A673 (cell line): ENCODE measurements around the gene ACSL1. TPM values are rescaled to one million over a fixed set of nuclear protein-coding genes. Genes with fewer than 3 reads are reported as not detected.

Experiments used
- Bru-seq: library from RNA; stranded (reverse); fragments of 400-500 nt; gene quantifications from one replicate; lab custom pipeline; 2021; lab: Mats Ljungman, UMichigan
- BruChase-seq, 2 experiments: library from RNA; stranded (reverse); fragments of 400-500 nt; gene quantifications; one replicate each; lab custom pipeline; 2021; lab: Mats Ljungman, UMichigan
- BruUV-seq: library from RNA; stranded (reverse); fragments of 400-500 nt; replicated peaks from 2 replicates; lab custom pipeline; 2021; lab: Mats Ljungman, UMichigan
- CTCF ChIA-PET: fragments of 300-600 bp; sonication (Branson Sonifier 250); formaldehyde crosslinking; loops from one replicate; lab custom pipeline; 2022; ENCODE audit warnings: antibody characterized with exemption; lab: Charles Lee
- POLR2A ChIA-PET: fragments of 300-600 bp; sonication (Branson Sonifier 250); formaldehyde crosslinking; loops from one replicate; lab custom pipeline; 2022; ENCODE audit warnings: antibody characterized with exemption; ENCODE audit not compliant: low non-redundant PET; lab: Charles Lee
- DNase-seq: peaks from one replicate; pipeline ENCODE4 v3.0.0-alpha.2; 2015; ENCODE audit warnings: low spot score
- H3K27ac ChIP-seq: fragments of 200-600 bp; sonication (generic); 2 replicates; pipeline ENCODE4 v1.5.1; 2016; ENCODE audit warnings: mixed run types, low read depth, mild to moderate bottlenecking, mixed read lengths, antibody characterized with exemption, low read length; ENCODE audit not compliant: poor library complexity, severe bottlenecking
- H3K27me3 ChIP-seq: fragments of 200-600 bp; sonication (generic); replicated peaks from 2 replicates; pipeline ENCODE4 v1.6.1; 2017; ENCODE audit warnings: mixed run types, low read depth, mild to moderate bottlenecking, mixed read lengths, antibody characterized with exemption, low read length; ENCODE audit not compliant: insufficient read depth, poor library complexity
- H3K36me3 ChIP-seq: fragments of 200-600 bp; sonication (generic); 2 replicates; pipeline ENCODE4 v1.6.1; 2016; ENCODE audit warnings: mixed run types, mild to moderate bottlenecking, mixed read lengths, antibody characterized with exemption, low read length; ENCODE audit not compliant: insufficient read depth, poor library complexity, severe bottlenecking
- H3K4me1 ChIP-seq: fragments of 200-600 bp; sonication (generic); 2 replicates; pipeline ENCODE4 v1.6.1; 2017; ENCODE audit warnings: mixed run types, mild to moderate bottlenecking, mixed read lengths, antibody characterized with exemption, low read length; ENCODE audit not compliant: insufficient read depth, poor library complexity, severe bottlenecking
- H3K4me3 ChIP-seq: fragments of 200-600 bp; sonication (generic); 2 replicates; pipeline ENCODE4 v1.5.1; 2016; ENCODE audit warnings: low read depth, mixed run types, mild to moderate bottlenecking, mixed read lengths, low read length; ENCODE audit not compliant: poor library complexity, severe bottlenecking
- H3K9me3 ChIP-seq: fragments of 200-600 bp; sonication (generic); 2 replicates; pipeline ENCODE4 v1.6.1; 2016; ENCODE audit warnings: mixed run types, low read depth, mild to moderate bottlenecking, mixed read lengths, antibody characterized with exemption, low read length; ENCODE audit not compliant: poor library complexity, severe bottlenecking
- CTCF ChIP-seq: fragments of 300-800, 200-600 bp; sonication (generic); conservative IDR thresholded peaks from 2 replicates; pipeline ENCODE4 v1.5.1; 2017; ENCODE audit warnings: low read depth, mild to moderate bottlenecking, antibody characterized with exemption, low read length, moderate library complexity, mixed read lengths
- EZH2 ChIP-seq: fragments of 200-600 bp; sonication (generic); IDR thresholded peaks from 2 replicates; pipeline ENCODE4 v1.6.1; 2017; ENCODE audit warnings: borderline replicate concordance, low read depth, mild to moderate bottlenecking, mixed read lengths, antibody characterized with exemption, low read length; ENCODE audit not compliant: poor library complexity, severe bottlenecking
- intact Hi-C: fragments of 100-400 bp; cut with micrococcal nuclease; formaldehyde crosslinking; loops from one replicate; pipeline ENCODE4 v1.10.0; 2022; ENCODE audit not compliant: unreplicated experiment
- long read RNA-seq: library from polyadenylated mRNA; stranded (forward); transcript quantifications from one replicate; pipeline ENCODE4 v2.0.0, GENCODE V29; 2022
- total RNA-seq: library from RNA; stranded (reverse); gene quantifications from 2 replicates; pipeline ENCODE4 v1.2.3, GENCODE V29; 2021

ACSL1 gene, protein sequence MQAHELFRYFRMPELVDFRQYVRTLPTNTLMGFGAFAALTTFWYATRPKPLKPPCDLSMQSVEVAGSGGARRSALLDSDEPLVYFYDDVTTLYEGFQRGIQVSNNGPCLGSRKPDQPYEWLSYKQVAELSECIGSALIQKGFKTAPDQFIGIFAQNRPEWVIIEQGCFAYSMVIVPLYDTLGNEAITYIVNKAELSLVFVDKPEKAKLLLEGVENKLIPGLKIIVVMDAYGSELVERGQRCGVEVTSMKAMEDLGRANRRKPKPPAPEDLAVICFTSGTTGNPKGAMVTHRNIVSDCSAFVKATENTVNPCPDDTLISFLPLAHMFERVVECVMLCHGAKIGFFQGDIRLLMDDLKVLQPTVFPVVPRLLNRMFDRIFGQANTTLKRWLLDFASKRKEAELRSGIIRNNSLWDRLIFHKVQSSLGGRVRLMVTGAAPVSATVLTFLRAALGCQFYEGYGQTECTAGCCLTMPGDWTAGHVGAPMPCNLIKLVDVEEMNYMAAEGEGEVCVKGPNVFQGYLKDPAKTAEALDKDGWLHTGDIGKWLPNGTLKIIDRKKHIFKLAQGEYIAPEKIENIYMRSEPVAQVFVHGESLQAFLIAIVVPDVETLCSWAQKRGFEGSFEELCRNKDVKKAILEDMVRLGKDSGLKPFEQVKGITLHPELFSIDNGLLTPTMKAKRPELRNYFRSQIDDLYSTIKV
- total RNA-seq (4.8 and 5.2 TPM in 2 replicates), Bru-seq, nascent RNA (percentile 35 among the genes with signal in this experiment), BruChase-seq, experiment 1, labeled RNA remaining after a 2-hour chase (percentile 36 among the genes with signal in this experiment), BruChase-seq, experiment 2, labeled RNA remaining after a 6-hour chase (percentile 42 among the genes with signal in this experiment)
- long read RNA-seq, transcript ACSL1-201 (21 exons, 3,832 nt) = major isoform, 14 of 22 reads
- long read RNA-seq, partial matches to known transcripts = 1 of 22 reads
- long read RNA-seq, other reads (novel, unspliced or antisense) = 3 of 22 reads

DNA sequence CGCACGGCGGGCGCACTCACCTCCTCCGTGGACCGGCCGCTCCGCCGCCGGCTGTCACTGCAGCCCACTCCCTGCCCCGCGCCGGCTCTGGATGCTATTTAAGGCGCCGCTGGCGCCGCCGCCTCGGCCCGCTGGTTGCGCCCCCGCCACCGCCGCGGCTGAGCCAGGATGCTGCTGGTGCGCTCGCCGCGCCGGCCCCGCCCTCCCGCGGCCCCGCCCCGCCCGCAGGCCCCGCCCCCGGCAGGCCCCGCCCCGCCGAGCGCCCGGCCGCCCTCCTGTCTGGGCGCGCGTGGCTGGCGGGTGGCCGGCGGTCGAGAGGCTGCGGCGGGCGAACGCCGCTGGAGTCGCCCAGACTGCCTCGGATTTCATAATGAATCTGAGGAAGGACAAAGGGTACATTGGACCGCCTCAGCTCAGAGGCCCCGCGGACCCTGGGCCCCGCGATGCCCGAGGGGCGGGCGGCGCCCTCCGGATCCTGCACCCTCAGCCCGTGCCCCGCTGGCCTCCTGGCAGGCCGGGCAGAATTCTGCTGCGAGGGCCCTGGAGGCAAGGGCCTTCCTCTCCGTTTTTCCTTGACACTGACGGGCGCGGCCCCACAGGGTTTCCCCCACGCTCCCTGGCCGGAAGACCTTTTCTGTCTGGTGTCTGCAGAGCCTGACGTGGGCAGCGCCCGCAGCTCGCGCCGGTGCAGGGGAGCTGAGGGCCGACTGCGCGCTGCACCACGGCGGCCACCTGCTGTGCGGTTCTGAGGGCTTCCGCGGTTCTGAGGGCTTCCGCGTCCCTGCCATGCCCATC, at the start of gene ACSL1:
TSS of gene ACSL1 (minus strand) at position 73 of the 795 bp plus-strand sequence. CDS start 22,454 bp downstream, outside the sequence.
- Histone ChIP-seq H3K4me3 (peak within 1 kb of the TSS; percentile 50), H3K27ac (no peak within 1 kb of the TSS), H3K4me1 (no peaks in the 10 kb centered on the region), H3K9me3 (no peaks in the 10 kb centered on the region), H3K36me3 (no peaks in the 10 kb centered on the region), H3K27me3 (peaks cover 33% of the 10 kb centered on the region)
- TF ChIP-seq EZH2 (no peak), CTCF (no peak)
- no TSS peak for BruUV-seq
- DNase-seq = peak; percentile 73
- ChIA-PET CTCF (no interaction called here), POLR2A (no interaction called here)
- intact Hi-C loops = no loop called here

DNA sequence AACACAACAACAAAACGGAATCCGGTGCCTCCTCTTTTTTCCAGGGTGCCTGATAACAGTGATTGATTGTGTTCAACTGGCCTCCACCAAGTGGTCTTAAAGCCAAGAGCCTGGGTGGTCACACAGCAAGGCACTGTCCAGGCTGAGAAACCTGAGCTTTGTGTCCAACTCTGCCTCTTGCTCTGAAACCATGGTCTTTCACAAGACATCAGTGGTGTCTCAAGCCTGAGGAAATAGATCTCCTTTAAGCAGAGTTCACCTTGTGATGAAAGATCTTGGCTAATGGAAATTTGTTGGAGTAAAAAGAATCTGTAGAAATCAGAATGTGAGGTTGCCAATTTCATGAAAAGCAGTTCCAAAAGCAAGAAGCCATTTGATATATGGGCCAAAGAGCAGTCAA, 47.3 kb upstream of the ACSL1 start:
- BruUV-seq = no TSS peak
- no peak for DNase-seq
- H3K9me3 ChIP-seq = no peaks in the 10 kb centered on the region
- H3K27me3 ChIP-seq = no peaks in the 10 kb centered on the region
- ChIA-PET POLR2A (no interaction called here), CTCF (interaction anchor here (0.5 kb wide), 1 partner anchor 1265 kb away, joined by 3 read pairs; no protein-coding TSS in a partner anchor)
- intact Hi-C loops = no loop called here
- no peak overlapping the region for H3K4me3 ChIP-seq
- H3K4me1 ChIP-seq = no peaks in the 10 kb centered on the region
- TF ChIP-seq CTCF (no peak), EZH2 (no peak)
- H3K27ac ChIP-seq = no peak overlapping the region
- no peaks in the 10 kb centered on the region for H3K36me3 ChIP-seq

DNA sequence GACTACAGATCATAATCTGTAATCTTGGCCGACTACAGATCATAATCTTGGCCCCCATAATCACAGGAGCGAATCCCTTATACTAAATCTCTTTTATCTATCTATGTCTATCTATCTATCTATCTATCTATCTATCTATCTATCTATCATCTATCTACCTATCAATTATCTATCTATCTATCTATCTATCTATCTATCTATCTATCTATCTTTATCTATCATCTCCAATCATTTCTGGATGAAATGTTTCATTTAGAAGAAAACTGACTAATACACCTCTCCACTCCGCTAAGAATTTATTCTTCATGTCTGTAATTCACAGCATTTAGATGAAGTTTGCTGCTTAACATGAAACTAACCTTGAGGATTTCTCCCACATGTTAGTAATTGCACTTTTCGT, 45.0 kb upstream of the ACSL1 start:
- no peak overlapping the region for H3K4me3 ChIP-seq
- ChIA-PET POLR2A (no interaction called here), CTCF (no interaction called here)
- BruUV-seq = no TSS peak
- no peaks in the 10 kb centered on the region for H3K4me1 ChIP-seq
- intact Hi-C loops = no loop called here
- H3K9me3 ChIP-seq = no peaks in the 10 kb centered on the region
- no peaks in the 10 kb centered on the region for H3K27me3 ChIP-seq
- TF ChIP-seq CTCF (no peak), EZH2 (no peak)
- no peak overlapping the region for H3K27ac ChIP-seq
- no peak for DNase-seq
- H3K36me3 ChIP-seq = no peaks in the 10 kb centered on the region
